Fibroblast of lung (primary cell): ENCODE data around the gene JAZF1. TPM values are rescaled to one million over a fixed set of nuclear protein-coding genes. Genes with fewer than 3 reads are reported as not detected.
A peak's percentile ranks its signal among the peaks of the same experiment; 100 is the strongest.

ENCODE experiments used
- DNase-seq, 2 donors: peaks; one replicate each; pipeline versions ENCODE4 v3.0.0 to v3.0.0-alpha.2; 2010; ENCODE audit warnings: low read depth in 2 of 2
- H2AFZ ChIP-seq: 2 replicates; pipeline ENCODE4 v1.5.1; 2012; ENCODE audit warnings: low read length, control low read depth, inconsistent platforms
- H3K27ac ChIP-seq: 2 replicates; pipeline ENCODE4 v1.5.1; 2011; ENCODE audit warnings: low read length, control low read depth; ENCODE audit not compliant: insufficient read depth
- H3K27me3 ChIP-seq: 2 replicates; pipeline ENCODE4 v1.5.1; 2011; ENCODE audit warnings: mild to moderate bottlenecking, low read length; ENCODE audit not compliant: control insufficient read depth, insufficient read depth
- H3K36me3 ChIP-seq: 2 replicates; pipeline ENCODE4 v1.5.1; 2011; ENCODE audit warnings: low read length; ENCODE audit not compliant: control insufficient read depth, insufficient read depth
- H3K4me1 ChIP-seq: 2 replicates; pipeline ENCODE4 v1.5.1; 2011; ENCODE audit warnings: low read length; ENCODE audit not compliant: control insufficient read depth, insufficient read depth; ENCODE audit errors: extremely low read depth
- H3K4me2 ChIP-seq: 2 replicates; pipeline ENCODE4 v1.5.1; 2011; ENCODE audit warnings: low read length, control low read depth; ENCODE audit not compliant: insufficient read depth; ENCODE audit errors: extremely low read depth
- H3K4me3 ChIP-seq, 4 experiments: fragments of 200-600 bp in 1 of 4; sonication (generic) in 1 of 4; replicated peaks in 1 of 4; 2 replicates each; pipeline ENCODE4 v1.5.1; 2011 to 2016; ENCODE audit warnings: low read length in 4 of 4, low read depth in 3 of 4, mild to moderate bottlenecking in 3 of 4, control low read depth in 2 of 4, inconsistent platforms in 1 of 4, mixed read lengths in 1 of 4; ENCODE audit not compliant: insufficient read depth in 1 of 4; ENCODE audit errors: control extremely low read depth in 1 of 4
- H3K79me2 ChIP-seq: 2 replicates; pipeline ENCODE4 v1.5.1; 2012; ENCODE audit warnings: mild to moderate bottlenecking, low read length, inconsistent platforms; ENCODE audit not compliant: control insufficient read depth, insufficient read depth
- H3K9ac ChIP-seq: 2 replicates; pipeline ENCODE4 v1.5.1; 2011; ENCODE audit warnings: mild to moderate bottlenecking, low read length, control low read depth; ENCODE audit not compliant: insufficient read depth
- H3K9me3 ChIP-seq: 2 replicates; pipeline ENCODE4 v1.5.1; 2012; ENCODE audit warnings: low read depth, low read length; ENCODE audit not compliant: control insufficient read depth, insufficient read depth
- H4K20me1 ChIP-seq: 2 replicates; pipeline ENCODE4 v1.5.1; 2011; ENCODE audit warnings: low read length; ENCODE audit not compliant: control insufficient read depth, insufficient read depth; ENCODE audit errors: extremely low read depth
- EZH2 ChIP-seq: IDR thresholded peaks from 2 replicates; pipeline ENCODE4 v1.5.1; 2012; ENCODE audit warnings: low read length, control low read depth, mild to moderate bottlenecking; ENCODE audit errors: missing control alignments
- polyA plus RNA-seq, 2 donors: library from polyadenylated mRNA; depleted of rRNA in 1 of 2; stranded (reverse) in 1 of 2; unstranded in 1 of 2; fragments of >200 nt; gene quantifications; 2 replicates each; pipeline ENCODE4 v1.2.1, GENCODE V29; 2011 to 2012; ENCODE audit warnings: missing spikeins in 1 of 2
- total RNA-seq: library from RNA; depleted of rRNA; stranded (reverse); fragments of >200 nt; gene quantifications from 2 replicates; pipeline ENCODE4 v1.2.1, GENCODE V29; 2014
- TF ChIP-seq, protein P1 (sequence below), 2 donors: IDR thresholded peaks in 1 of 2; conservative IDR thresholded peaks in 1 of 2; 1 replicate in 1 of 2; 2 replicates in 1 of 2; pipeline ENCODE4 v1.5.1; 2011 to 2012; ENCODE audit warnings: low read length in 2 of 2, control low read depth in 1 of 2, inconsistent platforms in 1 of 2, low read depth in 1 of 2, mild to moderate bottlenecking in 1 of 2

The JAZF1 gene
- total and polyA plus RNA-seq, 2 donors (not counting 1 experiment from before 2014, with no cell fraction given): 9.1 to 9.3 TPM

DNA sequence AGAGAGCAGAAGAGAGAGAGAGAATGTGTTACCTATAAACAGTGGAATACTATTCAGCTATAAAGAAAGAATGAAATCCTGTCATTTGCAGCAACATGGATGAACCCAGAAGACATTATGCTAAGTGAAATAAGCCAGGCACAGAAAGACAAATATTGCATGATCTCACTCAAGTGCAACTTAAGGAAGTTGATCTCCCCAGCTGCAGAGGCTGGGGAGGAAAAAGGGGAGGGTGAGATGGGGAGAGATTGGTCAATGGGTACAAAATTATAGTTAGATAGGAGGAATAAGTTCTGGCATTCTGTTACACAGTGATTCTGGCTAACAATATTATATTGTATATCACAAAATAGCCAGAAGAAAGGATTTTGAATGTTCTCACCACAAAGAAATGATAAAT, 11.2 kb upstream of the JAZF1 start:
- no peak overlapping the region for H2AFZ ChIP-seq
- no peaks in the 10 kb centered on the region for H4K20me1 ChIP-seq
- H3K4me2 ChIP-seq: no peak overlapping the region
- H3K79me2 ChIP-seq: no peaks in the 10 kb centered on the region
- H3K4me3 ChIP-seq: no peak overlapping the region
- no peaks in the 10 kb centered on the region for H3K9me3 ChIP-seq
- H3K36me3 ChIP-seq: no peaks in the 10 kb centered on the region
- no peak overlapping the region for H3K27ac ChIP-seq
- TF ChIP-seq, protein P1, sequence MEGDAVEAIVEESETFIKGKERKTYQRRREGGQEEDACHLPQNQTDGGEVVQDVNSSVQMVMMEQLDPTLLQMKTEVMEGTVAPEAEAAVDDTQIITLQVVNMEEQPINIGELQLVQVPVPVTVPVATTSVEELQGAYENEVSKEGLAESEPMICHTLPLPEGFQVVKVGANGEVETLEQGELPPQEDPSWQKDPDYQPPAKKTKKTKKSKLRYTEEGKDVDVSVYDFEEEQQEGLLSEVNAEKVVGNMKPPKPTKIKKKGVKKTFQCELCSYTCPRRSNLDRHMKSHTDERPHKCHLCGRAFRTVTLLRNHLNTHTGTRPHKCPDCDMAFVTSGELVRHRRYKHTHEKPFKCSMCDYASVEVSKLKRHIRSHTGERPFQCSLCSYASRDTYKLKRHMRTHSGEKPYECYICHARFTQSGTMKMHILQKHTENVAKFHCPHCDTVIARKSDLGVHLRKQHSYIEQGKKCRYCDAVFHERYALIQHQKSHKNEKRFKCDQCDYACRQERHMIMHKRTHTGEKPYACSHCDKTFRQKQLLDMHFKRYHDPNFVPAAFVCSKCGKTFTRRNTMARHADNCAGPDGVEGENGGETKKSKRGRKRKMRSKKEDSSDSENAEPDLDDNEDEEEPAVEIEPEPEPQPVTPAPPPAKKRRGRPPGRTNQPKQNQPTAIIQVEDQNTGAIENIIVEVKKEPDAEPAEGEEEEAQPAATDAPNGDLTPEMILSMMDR (conservative IDR thresholded peaks at IDR 0.05 in 1 of 2, IDR thresholded peaks at IDR 0.05 in 1 of 2; ENCODE audit: low read depth in 1 of 2, low read length in 2 of 2): no peak
- no peak for TF ChIP-seq EZH2
- H3K4me1 ChIP-seq: no peaks in the 10 kb centered on the region
- DNase-seq: no peak
- H3K27me3 ChIP-seq: no peaks in the 10 kb centered on the region
- no peak overlapping the region for H3K9ac ChIP-seq

DNA sequence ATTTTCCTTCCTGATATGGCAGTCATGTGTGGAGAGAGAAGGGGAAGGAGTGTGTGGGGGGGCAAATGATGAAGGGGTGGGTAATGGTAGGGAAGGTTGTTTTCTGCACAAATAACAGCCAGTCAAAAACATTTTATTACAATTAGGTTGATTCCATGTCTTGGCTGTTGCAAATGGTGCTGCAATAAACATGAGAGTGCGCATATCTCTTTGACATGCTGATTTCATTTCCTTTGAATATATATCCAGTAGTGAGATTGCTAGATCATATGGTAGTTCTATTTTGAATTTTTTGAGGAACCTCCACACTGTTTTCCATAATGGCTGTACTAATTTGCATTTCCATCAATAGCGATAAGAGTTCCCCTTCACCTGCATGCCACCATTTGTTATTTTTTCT, 10.6 kb upstream of the JAZF1 start:
- Histone ChIP-seq H3K9ac (no peak overlapping the region), H3K4me2 (no peak overlapping the region), H3K9me3 (no peaks in the 10 kb centered on the region), H3K36me3 (no peaks in the 10 kb centered on the region), H3K27ac (no peak overlapping the region), H3K4me1 (no peaks in the 10 kb centered on the region), H3K79me2 (no peaks in the 10 kb centered on the region), H3K4me3 (no peak overlapping the region), H2AFZ (no peak overlapping the region), H4K20me1 (no peaks in the 10 kb centered on the region), H3K27me3 (no peaks in the 10 kb centered on the region)
- no peak for TF ChIP-seq EZH2
- TF ChIP-seq, protein P1 (conservative IDR thresholded peaks at IDR 0.05 in 1 of 2, IDR thresholded peaks at IDR 0.05 in 1 of 2; ENCODE audit: low read depth in 1 of 2, low read length in 2 of 2): no peak
- no peak for DNase-seq

DNA sequence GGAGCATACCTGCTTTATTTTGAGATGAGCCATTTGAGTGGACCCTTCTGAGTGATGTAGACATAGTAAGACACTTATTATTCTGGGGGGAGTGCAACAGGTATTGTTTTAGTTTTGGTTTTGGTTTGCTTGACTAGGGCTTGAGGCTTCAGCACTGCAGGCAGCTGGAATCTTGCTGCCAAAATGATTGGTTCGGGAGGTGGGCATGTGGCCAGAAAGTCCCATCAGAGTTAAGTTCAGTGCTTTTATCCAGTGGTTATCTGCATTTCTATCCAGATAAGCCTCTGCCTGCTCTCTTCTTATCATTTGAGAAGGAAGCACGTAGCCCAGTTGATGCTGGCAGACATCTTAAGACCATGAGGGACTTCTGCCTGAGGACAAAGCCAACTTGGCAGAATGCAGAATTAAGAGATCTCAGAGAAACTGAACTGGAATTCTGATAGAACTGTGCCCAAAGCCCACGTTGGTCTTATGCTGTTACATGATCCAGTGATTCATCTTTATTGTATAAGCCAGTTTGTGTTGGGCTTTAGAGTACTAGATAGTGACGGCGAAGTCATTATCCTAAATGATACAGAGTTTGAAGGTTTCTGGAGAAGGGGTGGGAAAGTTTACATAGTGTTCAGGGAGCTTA, 9.6 kb upstream of the JAZF1 start:
- TF ChIP-seq, protein P1 (conservative IDR thresholded peaks at IDR 0.05 in 1 of 2, IDR thresholded peaks at IDR 0.05 in 1 of 2; ENCODE audit: low read depth in 1 of 2, low read length in 2 of 2): no peak
- no peak for TF ChIP-seq EZH2
- no peak for DNase-seq
- H3K4me3 ChIP-seq: no peak overlapping the region

More for the DNA sequence above, 9.6 kb upstream of the JAZF1 start:
- no peaks in the 10 kb centered on the region for H3K79me2 ChIP-seq
- H3K9me3 ChIP-seq: no peaks in the 10 kb centered on the region
- no peak overlapping the region for H3K27ac ChIP-seq
- H3K4me1 ChIP-seq: no peaks in the 10 kb centered on the region
- H4K20me1 ChIP-seq: no peaks in the 10 kb centered on the region
- no peaks in the 10 kb centered on the region for H3K27me3 ChIP-seq
- H3K9ac ChIP-seq: no peak overlapping the region
- peak overlapping the region; percentile 44 for H3K4me2 ChIP-seq
- no peak overlapping the region for H2AFZ ChIP-seq
- no peaks in the 10 kb centered on the region for H3K36me3 ChIP-seq
